ENCODE measurements around the gene FOXF1. TPM values are rescaled to one million over a fixed set of nuclear protein-coding genes. Genes with fewer than 3 reads are reported as not detected.

Gene FOXF1
- total RNA-seq, 1 donor from 2014 or later, result not detected

DNA sequence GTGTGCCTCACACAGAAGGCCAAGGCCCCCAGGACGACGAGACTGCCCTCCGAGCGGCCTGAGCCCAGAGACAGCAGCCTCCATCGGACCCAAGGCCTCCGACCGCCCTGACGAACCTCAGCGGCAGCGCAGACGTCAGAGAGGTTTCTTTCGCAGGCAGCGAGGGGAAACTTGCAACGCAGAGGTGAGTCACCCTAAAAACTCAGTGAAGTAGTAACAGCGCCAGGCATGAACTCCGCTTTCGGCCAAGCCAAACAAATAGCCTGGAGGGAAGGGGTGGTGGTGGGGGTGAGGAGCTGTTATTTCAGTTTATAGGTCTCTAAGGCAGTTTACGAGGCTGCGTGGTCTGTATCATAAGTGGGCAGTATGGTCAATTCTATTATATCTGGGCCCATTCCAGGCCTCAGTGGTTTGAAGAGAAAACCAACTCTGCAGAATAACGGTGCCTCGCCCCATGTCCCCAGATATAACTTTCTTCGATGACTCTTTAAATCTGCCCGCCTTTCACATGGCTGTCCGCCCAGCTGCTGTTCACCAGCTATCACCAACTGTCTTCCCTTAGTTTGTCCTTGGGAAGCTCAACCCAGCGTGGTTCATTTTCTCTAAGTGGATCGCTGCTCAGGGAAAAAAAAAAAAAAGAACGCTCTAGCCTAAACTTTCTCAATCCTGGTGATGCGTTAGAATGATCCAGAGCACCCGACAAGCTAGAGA lies 43.5 kb upstream of the FOXF1 start:
- H3K4me1 Mint-ChIP-seq (ENCODE audit: unreplicated experiment), result no peaks in the 10 kb centered on the region
- H3K4me3 Mint-ChIP-seq (ENCODE audit: unreplicated experiment), result no peak overlapping the region
- H3K9me3 Mint-ChIP-seq (ENCODE audit: unreplicated experiment), result peaks cover 9% of the 10 kb centered on the region
- TF ChIP-seq, protein P1, sequence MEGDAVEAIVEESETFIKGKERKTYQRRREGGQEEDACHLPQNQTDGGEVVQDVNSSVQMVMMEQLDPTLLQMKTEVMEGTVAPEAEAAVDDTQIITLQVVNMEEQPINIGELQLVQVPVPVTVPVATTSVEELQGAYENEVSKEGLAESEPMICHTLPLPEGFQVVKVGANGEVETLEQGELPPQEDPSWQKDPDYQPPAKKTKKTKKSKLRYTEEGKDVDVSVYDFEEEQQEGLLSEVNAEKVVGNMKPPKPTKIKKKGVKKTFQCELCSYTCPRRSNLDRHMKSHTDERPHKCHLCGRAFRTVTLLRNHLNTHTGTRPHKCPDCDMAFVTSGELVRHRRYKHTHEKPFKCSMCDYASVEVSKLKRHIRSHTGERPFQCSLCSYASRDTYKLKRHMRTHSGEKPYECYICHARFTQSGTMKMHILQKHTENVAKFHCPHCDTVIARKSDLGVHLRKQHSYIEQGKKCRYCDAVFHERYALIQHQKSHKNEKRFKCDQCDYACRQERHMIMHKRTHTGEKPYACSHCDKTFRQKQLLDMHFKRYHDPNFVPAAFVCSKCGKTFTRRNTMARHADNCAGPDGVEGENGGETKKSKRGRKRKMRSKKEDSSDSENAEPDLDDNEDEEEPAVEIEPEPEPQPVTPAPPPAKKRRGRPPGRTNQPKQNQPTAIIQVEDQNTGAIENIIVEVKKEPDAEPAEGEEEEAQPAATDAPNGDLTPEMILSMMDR (IDR thresholded peaks at IDR 0.05), result no peak
- no peaks in the 10 kb centered on the region for H3K27me3 Mint-ChIP-seq (ENCODE audit: unreplicated experiment)
- no peak overlapping the region for H3K27ac Mint-ChIP-seq (ENCODE audit: unreplicated experiment)
- DNase-seq (ENCODE audit: extremely low spot score, unreplicated experiment), result no peak
- no peaks in the 10 kb centered on the region for H3K36me3 Mint-ChIP-seq (ENCODE audit: unreplicated experiment)

GRCh38 chr16:86467490-86467889 lies 42.8 kb upstream of the FOXF1 start:
- Mint-ChIP-seq H3K27ac (ENCODE audit: unreplicated experiment) (no peak overlapping the region), H3K36me3 (ENCODE audit: unreplicated experiment) (no peaks in the 10 kb centered on the region), H3K9me3 (ENCODE audit: unreplicated experiment) (peaks cover 12% of the 10 kb centered on the region), H3K4me1 (ENCODE audit: unreplicated experiment) (no peaks in the 10 kb centered on the region), H3K27me3 (ENCODE audit: unreplicated experiment) (peaks cover 2% of the 10 kb centered on the region), H3K4me3 (ENCODE audit: unreplicated experiment) (no peak overlapping the region)
- no peak for DNase-seq (ENCODE audit: extremely low spot score, unreplicated experiment)
- TF ChIP-seq, protein P1 (IDR thresholded peaks at IDR 0.05), result no peak

DNA sequence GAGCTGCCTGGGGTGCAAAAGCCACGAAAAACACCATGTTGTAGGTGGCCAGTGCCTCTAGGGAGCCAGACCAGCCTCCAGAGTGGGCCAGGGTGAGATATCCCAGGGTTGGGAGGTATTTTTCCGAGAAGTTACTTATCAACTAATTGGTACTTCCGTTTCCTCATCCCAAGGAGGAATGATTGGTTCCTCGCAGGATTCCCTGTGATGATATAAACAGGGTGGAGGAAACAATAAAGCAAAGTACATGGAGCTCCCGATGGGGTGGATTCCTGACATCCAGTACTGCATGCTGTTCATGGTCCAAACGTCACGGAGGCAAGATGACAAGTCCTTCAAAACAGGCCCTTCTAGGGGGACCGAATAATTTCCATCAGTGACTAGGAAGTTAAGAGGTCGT lies 39.4 kb upstream of the FOXF1 start:
- Mint-ChIP-seq H3K27me3 (ENCODE audit: unreplicated experiment) (peaks cover 26% of the 10 kb centered on the region), H3K9me3 (ENCODE audit: unreplicated experiment) (peaks cover 5% of the 10 kb centered on the region), H3K36me3 (ENCODE audit: unreplicated experiment) (no peaks in the 10 kb centered on the region), H3K4me1 (ENCODE audit: unreplicated experiment) (no peaks in the 10 kb centered on the region), H3K27ac (ENCODE audit: unreplicated experiment) (no peak overlapping the region), H3K4me3 (ENCODE audit: unreplicated experiment) (no peak overlapping the region)
- DNase-seq (ENCODE audit: extremely low spot score, unreplicated experiment), result no peak
- TF ChIP-seq, protein P1 (IDR thresholded peaks at IDR 0.05), result no peak

- peaks cover 36% of the 10 kb centered on the region for H3K27me3 Mint-ChIP-seq (ENCODE audit: unreplicated experiment)
- no peak overlapping the region for H3K27ac Mint-ChIP-seq (ENCODE audit: unreplicated experiment)
- H3K9me3 Mint-ChIP-seq (ENCODE audit: unreplicated experiment), result peaks cover 5% of the 10 kb centered on the region
- H3K4me1 Mint-ChIP-seq (ENCODE audit: unreplicated experiment), result no peaks in the 10 kb centered on the region
- no peaks in the 10 kb centered on the region for H3K36me3 Mint-ChIP-seq (ENCODE audit: unreplicated experiment)
- no peak overlapping the region for H3K4me3 Mint-ChIP-seq (ENCODE audit: unreplicated experiment)
- DNase-seq (ENCODE audit: extremely low spot score, unreplicated experiment), result no peak
- TF ChIP-seq, protein P1 (IDR thresholded peaks at IDR 0.05), result no peak
These were observed 38.4 kb upstream of the FOXF1 start for GRCh38 chr16:86471896-86472295.

- no peak for DNase-seq (ENCODE audit: extremely low spot score, unreplicated experiment)
- Mint-ChIP-seq H3K4me3 (ENCODE audit: unreplicated experiment) (no peak overlapping the region), H3K9me3 (ENCODE audit: unreplicated experiment) (peaks cover 5% of the 10 kb centered on the region), H3K27ac (ENCODE audit: unreplicated experiment) (no peak overlapping the region), H3K27me3 (ENCODE audit: unreplicated experiment) (peaks cover 40% of the 10 kb centered on the region), H3K4me1 (ENCODE audit: unreplicated experiment) (peaks cover 4% of the 10 kb centered on the region), H3K36me3 (ENCODE audit: unreplicated experiment) (no peaks in the 10 kb centered on the region)
- TF ChIP-seq, protein P1 (IDR thresholded peaks at IDR 0.05), result no peak
These were observed 38.0 kb upstream of the FOXF1 start for GRCh38 chr16:86472366-86472765.
